ENCODE data around the gene CER1.
"Not testable (repeated sequence)": the region's sequence is repeated elsewhere in the genome, so short reads cannot be mapped to it uniquely, and the experiment has no call there.

CER1 gene

DNA sequence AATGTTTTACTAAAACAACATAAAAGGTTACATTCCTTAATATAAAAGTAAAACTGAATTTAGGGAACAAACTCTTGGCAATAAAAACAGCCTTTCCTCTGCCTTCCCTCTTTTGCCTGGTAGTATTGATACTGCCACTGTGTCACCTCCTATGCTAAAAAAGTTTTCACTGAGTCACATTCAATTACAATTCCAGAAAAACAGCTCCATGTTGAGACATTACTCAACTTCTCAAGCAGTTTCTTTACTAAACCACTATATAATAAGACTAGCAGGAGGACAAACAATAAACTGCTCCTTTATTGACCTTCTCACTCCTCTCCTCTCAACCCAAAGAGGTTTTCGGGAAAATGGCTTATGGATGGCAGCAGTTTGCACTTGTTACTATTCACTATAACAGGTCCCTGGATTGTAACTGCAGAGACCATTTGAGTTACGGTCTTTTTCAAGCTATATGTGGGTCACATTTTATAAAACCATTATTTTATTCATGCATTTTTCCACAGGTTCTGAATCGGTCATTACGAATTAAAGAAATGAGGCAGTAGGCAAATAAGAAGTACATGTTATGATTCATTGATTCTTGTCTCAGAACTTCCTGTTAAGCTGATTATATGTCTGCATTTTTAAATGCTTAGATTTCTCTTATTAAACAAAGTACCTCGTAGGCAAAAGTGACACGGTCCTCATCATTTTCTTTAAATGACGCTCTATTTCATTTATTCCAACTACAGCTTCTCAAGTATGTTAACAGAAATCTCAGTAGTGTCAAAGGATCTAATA is 31.4 kb downstream of the CER1 start:
- DNase-seq (ENCODE audit: extremely low spot score) = no peak
- CTCF ChIA-PET = no interaction called here
- TF ChIP-seq CTBP1 (IDR thresholded peaks at IDR 0.05; ENCODE audit: borderline replicate concordance) (no peak), ELF4 (IDR thresholded peaks at IDR 0.05) (no peak), SP1 (IDR thresholded peaks at IDR 0.05) (no peak), FOXM1 (IDR thresholded peaks at IDR 0.05; ENCODE audit: borderline replicate concordance) (no peak)
- POLR2A ChIA-PET = interaction anchor here (0.6 kb wide), 1 partner anchor 63 kb away, joined by 3 read pairs; no protein-coding TSS in a partner anchor

DNA sequence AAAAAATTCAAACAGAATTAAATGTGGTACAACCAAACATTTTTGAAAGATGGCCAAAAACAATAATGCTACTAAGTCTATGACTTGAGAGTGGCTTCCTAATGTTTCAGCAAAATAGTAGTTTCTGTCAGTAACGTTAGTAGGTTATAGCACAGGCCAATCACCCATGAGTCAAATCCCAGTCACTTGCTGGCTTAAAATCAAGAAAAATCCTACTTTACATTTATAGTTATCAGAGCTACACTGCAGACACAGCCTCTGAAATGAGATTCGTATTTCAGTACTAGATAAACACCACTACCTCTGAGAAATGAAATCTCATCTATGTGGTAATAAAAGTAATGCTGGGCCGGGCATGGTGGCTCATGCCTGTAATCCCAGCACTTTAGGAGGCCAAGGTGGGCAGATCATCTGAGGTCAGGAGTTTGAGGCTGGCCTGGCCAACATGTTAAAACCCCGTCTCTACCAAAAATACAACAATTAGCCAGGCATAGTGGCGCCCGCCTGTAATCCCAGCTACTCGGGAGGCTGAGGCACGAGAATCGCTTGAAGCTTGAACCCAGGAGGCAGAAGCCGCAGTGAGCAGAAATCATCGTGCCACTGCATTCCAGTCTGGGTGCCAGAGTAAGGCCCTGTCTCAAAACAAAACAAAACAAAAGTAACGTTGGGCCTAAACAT is 35.4 kb downstream of the CER1 start:
- no peak for TF ChIP-seq CTBP1 (IDR thresholded peaks at IDR 0.05; ENCODE audit: borderline replicate concordance)
- TF ChIP-seq L3MBTL2 (conservative IDR thresholded peaks at IDR 0.05) = no peak
- TF ChIP-seq LEF1 (IDR thresholded peaks at IDR 0.05; ENCODE audit: borderline replicate concordance) = no peak
- ChIA-PET CTCF (interaction anchor here (0.6 kb wide), 1 partner anchor 1763 kb away, joined by 4 read pairs; no protein-coding TSS in a partner anchor), POLR2A (no interaction called here)
- no peak for DNase-seq (ENCODE audit: extremely low spot score)

DNA sequence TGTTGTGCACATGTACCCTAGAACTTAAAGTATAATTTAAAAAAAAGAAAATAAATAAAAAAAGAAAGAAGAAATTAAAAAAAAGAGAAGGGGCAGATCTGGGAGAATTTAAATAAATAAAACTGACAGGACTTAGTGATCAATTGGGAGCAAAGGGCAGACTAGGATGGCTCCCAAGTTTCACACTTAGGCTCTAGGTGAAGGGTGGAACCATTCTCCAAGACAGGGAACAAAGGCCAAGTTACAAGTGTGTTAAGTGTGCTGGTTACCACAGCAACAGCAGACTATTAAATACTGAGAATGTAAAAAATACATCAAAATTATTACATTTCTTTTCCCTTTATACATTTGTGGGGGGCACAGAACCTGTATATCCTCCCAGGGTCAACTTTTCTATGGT is 36.4 kb downstream of the CER1 start:
- TF ChIP-seq L3MBTL2 (conservative IDR thresholded peaks at IDR 0.05) (no peak), ARNT (IDR thresholded peaks at IDR 0.05) (no peak)
- CTCF ChIA-PET = no interaction called here
- no peak for DNase-seq (ENCODE audit: extremely low spot score)
- POLR2A ChIA-PET = no interaction called here

DNA sequence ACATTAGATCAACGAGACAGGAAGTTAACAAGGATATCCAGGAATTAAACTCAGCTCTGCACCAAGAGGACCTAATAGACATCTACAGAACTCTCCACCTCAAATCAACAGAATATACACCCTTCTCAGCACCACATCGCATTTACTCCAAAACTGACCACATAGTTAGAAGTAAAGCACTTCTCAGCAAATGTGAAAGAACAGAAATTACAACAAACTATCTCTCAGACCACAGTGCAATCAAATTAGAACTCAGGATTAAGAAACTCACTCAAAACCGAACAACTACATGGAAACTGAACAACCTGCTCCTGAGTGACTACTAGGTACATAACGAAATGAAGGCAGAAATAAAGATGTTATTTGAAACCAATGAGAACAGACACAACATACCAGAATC is 39.9 kb downstream of the CER1 start:
- POLR2A ChIA-PET; DNase-seq (ENCODE audit: extremely low spot score); CTCF ChIA-PET: not testable (repeated sequence)

DNA sequence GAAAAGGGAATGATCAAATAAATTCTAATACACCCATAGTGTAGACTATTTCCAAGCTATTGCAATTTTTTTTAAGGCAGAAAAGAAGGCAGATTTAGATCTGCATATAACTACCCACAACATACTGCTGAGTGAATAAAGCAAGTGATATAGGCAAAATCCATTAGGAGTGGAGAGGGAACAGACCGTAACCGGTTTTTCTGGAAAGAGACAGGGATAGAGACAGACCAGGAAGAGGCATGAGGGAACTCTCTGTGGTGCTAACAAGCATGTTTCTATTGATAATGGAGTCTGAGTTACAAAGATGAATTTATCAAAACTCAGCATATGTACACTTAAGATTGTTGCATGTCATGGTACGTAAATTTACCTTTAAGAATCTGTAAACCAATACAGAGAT is 43.8 kb downstream of the CER1 start:
- no peak for TF ChIP-seq ZNF384 (IDR thresholded peaks at IDR 0.05)
- no peak for TF ChIP-seq HDGF (IDR thresholded peaks at IDR 0.05; ENCODE audit: borderline replicate concordance)
- TF ChIP-seq CTBP1 (IDR thresholded peaks at IDR 0.05; ENCODE audit: borderline replicate concordance) = no peak
- no peak for TF ChIP-seq BHLHE40 (IDR thresholded peaks at IDR 0.05; ENCODE audit: borderline replicate concordance)
- TF ChIP-seq L3MBTL2 (conservative IDR thresholded peaks at IDR 0.05) = no peak
- no peak for TF ChIP-seq ARNT (IDR thresholded peaks at IDR 0.05)
- no peak for TF ChIP-seq ELF4 (IDR thresholded peaks at IDR 0.05)
- TF ChIP-seq NFRKB (IDR thresholded peaks at IDR 0.05) = no peak
- no peak for TF ChIP-seq FOXM1 (IDR thresholded peaks at IDR 0.05; ENCODE audit: borderline replicate concordance)
- no peak for TF ChIP-seq TARDBP (IDR thresholded peaks at IDR 0.05)
- no peak for TF ChIP-seq FOXK2 (IDR thresholded peaks at IDR 0.05)
- TF ChIP-seq LEF1 (IDR thresholded peaks at IDR 0.05; ENCODE audit: borderline replicate concordance) = no peak
- no peak for TF ChIP-seq SP1 (IDR thresholded peaks at IDR 0.05)
- no peak for TF ChIP-seq SUZ12 (IDR thresholded peaks at IDR 0.05)
- no peak for TF ChIP-seq FOXA1 (IDR thresholded peaks at IDR 0.05)
- TF ChIP-seq, protein P1, sequence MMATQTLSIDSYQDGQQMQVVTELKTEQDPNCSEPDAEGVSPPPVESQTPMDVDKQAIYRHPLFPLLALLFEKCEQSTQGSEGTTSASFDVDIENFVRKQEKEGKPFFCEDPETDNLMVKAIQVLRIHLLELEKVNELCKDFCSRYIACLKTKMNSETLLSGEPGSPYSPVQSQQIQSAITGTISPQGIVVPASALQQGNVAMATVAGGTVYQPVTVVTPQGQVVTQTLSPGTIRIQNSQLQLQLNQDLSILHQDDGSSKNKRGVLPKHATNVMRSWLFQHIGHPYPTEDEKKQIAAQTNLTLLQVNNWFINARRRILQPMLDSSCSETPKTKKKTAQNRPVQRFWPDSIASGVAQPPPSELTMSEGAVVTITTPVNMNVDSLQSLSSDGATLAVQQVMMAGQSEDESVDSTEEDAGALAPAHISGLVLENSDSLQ (IDR thresholded peaks at IDR 0.05) = no peak
- CTCF ChIA-PET = no interaction called here
- DNase-seq (ENCODE audit: extremely low spot score) = no peak
- POLR2A ChIA-PET = no interaction called here

DNA sequence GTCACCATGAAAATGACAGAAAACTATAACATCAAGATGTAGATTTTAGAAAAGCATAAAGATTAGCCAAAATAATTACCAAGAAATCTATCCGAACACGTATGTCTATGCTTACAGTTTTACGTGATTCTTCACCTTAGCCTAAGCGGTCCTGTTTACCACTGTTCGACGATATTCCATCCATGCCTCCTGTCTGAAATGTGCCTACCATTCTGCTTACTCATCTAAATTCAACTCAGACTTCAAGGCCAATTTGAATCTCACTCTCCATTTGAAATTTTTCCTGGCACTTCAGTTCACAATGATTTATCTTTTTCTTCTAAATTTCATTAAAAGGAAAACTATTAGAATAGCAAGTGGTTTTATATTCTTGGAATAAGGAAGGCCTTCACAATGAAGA is 44.7 kb downstream of the CER1 start:
- ChIA-PET POLR2A (no interaction called here), CTCF (no interaction called here)
- TF ChIP-seq SP1 (IDR thresholded peaks at IDR 0.05) = no peak
- no peak for DNase-seq (ENCODE audit: extremely low spot score)

DNA sequence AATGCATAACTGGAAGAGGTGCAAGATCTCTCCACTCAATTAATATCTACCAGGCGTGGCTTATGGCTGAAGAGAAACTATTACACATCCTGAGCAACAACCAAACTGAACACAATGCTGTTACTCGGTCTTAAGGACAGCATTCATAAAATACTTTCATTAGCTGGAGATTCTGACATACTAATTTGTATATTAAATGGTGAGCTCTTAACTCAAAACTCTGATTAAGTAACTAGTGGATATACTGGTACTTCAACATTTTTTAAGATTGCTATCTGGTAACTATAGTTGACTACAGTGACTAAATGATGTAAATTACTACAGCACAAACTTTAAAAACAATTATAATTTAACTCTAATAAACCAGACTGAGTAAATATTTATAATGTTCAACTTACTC is 45.1 kb downstream of the CER1 start:
- POLR2A ChIA-PET = no interaction called here
- CTCF ChIA-PET = no interaction called here
- no peak for DNase-seq (ENCODE audit: extremely low spot score)
- TF ChIP-seq HDGF (IDR thresholded peaks at IDR 0.05; ENCODE audit: borderline replicate concordance) = no peak
- no peak for TF ChIP-seq FOXA1 (IDR thresholded peaks at IDR 0.05)
- no peak for TF ChIP-seq LEF1 (IDR thresholded peaks at IDR 0.05; ENCODE audit: borderline replicate concordance)
- TF ChIP-seq TARDBP (IDR thresholded peaks at IDR 0.05) = no peak
- no peak for TF ChIP-seq FOXK2 (IDR thresholded peaks at IDR 0.05)
- no peak for TF ChIP-seq L3MBTL2 (conservative IDR thresholded peaks at IDR 0.05)
- no peak for TF ChIP-seq SP1 (IDR thresholded peaks at IDR 0.05)
- no peak for TF ChIP-seq CTBP1 (IDR thresholded peaks at IDR 0.05; ENCODE audit: borderline replicate concordance)
- TF ChIP-seq FOXM1 (IDR thresholded peaks at IDR 0.05; ENCODE audit: borderline replicate concordance) = no peak
- TF ChIP-seq ARNT (IDR thresholded peaks at IDR 0.05) = no peak
- TF ChIP-seq, protein P1 (IDR thresholded peaks at IDR 0.05) = no peak
- no peak for TF ChIP-seq NFRKB (IDR thresholded peaks at IDR 0.05)

DNA sequence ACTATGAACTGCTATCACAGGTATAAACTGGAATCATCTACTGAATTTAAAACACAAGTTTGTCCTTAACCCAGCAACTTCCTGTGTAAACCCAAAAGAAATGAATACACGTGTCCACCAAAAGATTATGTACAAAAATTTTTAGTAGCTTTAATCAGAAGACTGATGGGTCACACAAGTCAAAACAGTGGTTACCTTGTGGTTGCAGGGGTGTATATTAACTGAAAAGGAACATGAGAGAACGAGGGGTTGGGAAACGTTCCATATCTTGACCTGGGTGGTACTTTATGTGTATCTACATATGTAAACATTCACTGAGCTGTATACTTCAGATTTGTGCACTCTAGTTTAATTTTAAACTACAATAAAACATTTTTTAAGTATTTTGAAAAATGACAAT is 47.9 kb downstream of the CER1 start:
- no peak for DNase-seq (ENCODE audit: extremely low spot score)
- ChIA-PET POLR2A (no interaction called here), CTCF (no interaction called here)
- TF ChIP-seq LEF1 (IDR thresholded peaks at IDR 0.05; ENCODE audit: borderline replicate concordance) (no peak), TARDBP (IDR thresholded peaks at IDR 0.05) (no peak), SP1 (IDR thresholded peaks at IDR 0.05) (no peak), NFRKB (IDR thresholded peaks at IDR 0.05) (no peak), FOXA1 (IDR thresholded peaks at IDR 0.05) (no peak), FOXM1 (IDR thresholded peaks at IDR 0.05; ENCODE audit: borderline replicate concordance) (no peak), L3MBTL2 (conservative IDR thresholded peaks at IDR 0.05) (no peak), ZNF384 (IDR thresholded peaks at IDR 0.05) (no peak), ARNT (IDR thresholded peaks at IDR 0.05) (no peak)

All from HEK293T (cell line).